Gastrocnemius medialis (tissue), 4 donors: ENCODE results near the gene PPP1R15B.

Experiments used
- CTCF ChIP-seq, 5 experiments: fragments of 450-650 bp in 3 of 5; fragments of 200-600 bp in 2 of 5; sonication (generic) in 2 of 5; IDR thresholded peaks in 4 of 5; conservative IDR thresholded peaks in 1 of 5; 1 replicate in 4 of 5; 2 replicates in 1 of 5; pipeline ENCODE4 v1.5.1; 2016 to 2019; ENCODE audit warnings: antibody characterized with exemption in 5 of 5, mild to moderate bottlenecking in 3 of 5, moderate library complexity in 3 of 5
- POLR2A ChIP-seq, 2 donors: fragments of 450-650 bp; IDR thresholded peaks; one replicate each; pipeline ENCODE4 v1.6.1; 2017; ENCODE audit warnings: antibody characterized with exemption in 2 of 2, mild to moderate bottlenecking in 2 of 2, moderate library complexity in 2 of 2

GRCh38 chr1:204358605-204359004, 53.0 kb downstream of the PPP1R15B start:
- no peak for TF ChIP-seq POLR2A (IDR thresholded peaks at IDR 0.05)
- no peak for TF ChIP-seq CTCF (IDR thresholded peaks at IDR 0.05 in 4 of 5, conservative IDR thresholded peaks at IDR 0.05 in 1 of 5)
